GM21529 (cell line): ENCODE data around the gene DYNC1I1.
"Not testable (repeated sequence)": the region's sequence is repeated elsewhere in the genome, so short reads cannot be mapped to it uniquely, and the experiment has no call there.

Source experiments
- ATAC-seq: cut with Tn5 transposase; IDR thresholded peaks from one replicate; pipeline ENCODE4 v1.9.1; 2021; ENCODE audit not compliant: unreplicated experiment

The DYNC1I1 gene

DNA sequence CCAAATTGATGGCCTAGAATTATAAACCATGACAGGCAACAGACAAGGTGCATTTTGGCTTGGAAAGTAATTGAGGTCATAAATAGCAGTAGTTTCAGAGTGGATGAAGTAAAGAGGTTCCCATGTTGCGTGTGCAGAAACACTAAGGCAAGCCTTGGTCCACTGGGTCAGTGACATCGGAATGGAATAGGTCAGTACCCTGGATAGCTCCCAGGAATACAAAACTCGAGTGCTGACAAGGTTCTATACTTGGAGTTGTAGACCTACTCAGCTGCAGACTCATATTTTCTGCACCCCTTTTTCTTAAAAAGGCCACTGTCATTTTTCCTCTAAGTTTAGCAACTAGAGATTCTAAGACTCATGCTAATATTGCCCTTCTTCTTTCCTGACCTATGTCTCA is 132.8 kb downstream of the DYNC1I1 start:
- no peak for ATAC-seq

- no peak for ATAC-seq
Measured at GRCh38 chr7:95906851-95907250, 134.5 kb downstream of the DYNC1I1 start.

GRCh38 chr7:95907337-95907736 is 135.0 kb downstream of the DYNC1I1 start:
- no peak for ATAC-seq

GRCh38 chr7:95908499-95908898 is 136.1 kb downstream of the DYNC1I1 start:
- no peak for ATAC-seq

DNA sequence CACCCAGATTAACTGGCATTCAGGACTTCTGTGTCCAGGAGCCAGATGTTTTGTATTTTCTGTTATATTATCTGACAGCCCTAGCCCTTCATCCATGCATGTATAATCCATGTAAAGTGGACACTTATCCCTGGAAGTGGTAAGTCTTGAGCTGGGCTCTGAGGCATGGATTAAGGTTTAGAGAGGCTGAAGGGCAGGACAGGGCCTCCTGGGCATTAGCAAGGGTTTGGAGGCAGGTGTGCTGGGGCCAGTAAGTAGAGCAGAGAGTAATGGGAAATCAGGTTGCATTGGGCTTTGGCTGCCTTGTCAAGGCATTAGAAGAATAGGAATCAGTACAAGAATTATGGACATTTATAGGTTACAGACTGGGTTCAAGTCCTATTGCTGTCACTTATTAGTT is 138.0 kb downstream of the DYNC1I1 start:
- ATAC-seq = no peak

DNA sequence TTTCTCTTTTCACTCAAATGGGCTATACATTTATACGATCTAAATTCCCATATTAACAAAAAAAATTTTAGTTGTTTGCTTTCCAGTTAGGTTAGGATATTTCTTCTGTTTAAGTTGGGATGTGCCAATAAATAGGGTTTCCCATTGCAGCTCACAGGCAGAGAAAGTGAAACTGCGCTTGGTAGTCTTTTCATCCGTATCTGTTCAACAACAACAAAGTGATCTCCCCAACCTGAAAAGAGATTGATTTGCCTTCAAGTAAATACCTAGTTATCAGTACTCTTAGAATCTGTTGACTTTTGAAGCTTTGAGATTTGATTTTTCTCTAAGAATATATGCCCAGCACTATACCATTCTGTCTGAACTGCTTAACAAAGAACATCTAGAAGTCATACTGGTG is 143.4 kb downstream of the DYNC1I1 start:
- no peak for ATAC-seq

DNA sequence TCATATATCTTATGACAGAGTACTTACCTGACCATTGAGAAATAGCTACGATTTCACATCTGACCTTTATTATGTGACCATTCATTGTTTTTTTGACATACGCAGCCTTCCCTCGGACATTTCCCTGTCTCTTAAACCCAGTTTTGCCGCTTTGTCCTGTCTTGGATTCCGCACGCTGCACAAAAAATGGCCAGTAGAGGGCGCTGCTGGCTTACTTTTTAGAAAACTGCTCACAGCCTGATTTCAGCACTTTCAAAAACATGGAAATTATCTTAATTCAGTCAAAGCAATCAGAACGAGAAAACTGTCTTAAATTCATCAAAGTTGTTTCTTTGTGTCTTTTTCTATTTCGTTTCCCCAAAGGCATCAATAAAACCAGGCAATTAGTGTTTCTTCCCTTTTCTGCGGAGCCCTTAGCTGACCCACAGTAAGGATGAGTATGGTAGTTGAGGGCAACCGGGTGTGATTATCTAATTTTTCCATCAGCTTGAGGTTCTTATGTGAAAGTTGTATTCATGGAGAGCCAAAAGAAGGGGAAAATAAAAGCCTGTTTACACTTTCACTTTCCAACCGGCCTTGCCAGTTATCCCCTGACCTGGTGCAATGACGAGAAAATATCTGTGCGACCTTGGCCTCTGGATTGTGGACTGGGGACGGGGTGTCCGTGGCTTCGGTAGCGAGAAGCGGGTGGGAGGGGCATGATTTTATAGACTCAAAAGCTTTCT is 144.4 kb downstream of the DYNC1I1 start:
- ATAC-seq = peak; percentile 65

DNA sequence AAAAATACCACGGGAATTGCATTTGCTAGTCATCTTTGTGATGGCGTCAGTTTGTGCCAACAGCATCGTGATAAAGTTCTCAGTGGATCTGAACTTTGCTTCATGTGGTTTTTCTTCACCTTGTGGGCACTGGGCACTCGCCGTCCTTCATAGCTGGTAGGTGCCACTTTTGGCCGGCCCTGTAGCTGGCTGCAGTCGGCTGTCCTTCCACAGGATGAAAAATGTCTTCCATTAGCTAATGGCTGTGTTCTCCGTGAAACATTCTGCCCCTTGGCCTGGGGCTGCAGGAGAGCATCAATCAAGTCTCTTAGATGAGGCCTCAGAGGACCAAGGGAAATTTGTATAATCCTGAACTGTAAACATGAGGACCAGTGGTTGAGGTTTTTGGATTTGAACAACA is 145.3 kb downstream of the DYNC1I1 start:
- no peak for ATAC-seq

DNA sequence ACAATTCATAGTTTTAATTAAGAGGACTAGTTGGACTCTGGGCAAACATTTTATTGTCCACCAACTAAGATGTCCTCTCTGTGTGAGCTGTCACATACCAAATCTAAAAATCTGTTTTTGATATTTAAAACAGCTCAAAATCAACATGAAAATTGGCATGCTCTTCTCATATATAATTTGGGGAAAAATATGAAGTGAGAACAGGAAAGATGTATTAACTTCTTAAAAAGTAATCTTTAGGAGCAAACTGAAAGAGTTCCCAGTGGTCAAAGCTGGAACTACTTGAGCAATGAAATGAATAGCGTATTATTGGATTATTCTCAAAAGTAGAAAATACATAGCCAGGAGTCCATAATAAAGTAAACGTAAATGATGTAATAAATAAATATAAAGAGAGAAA is 147.2 kb downstream of the DYNC1I1 start:
- no peak for ATAC-seq

- ATAC-seq = no peak
Measured at GRCh38 chr7:95921543-95921942, 149.2 kb downstream of the DYNC1I1 start.

GRCh38 chr7:95922191-95922590 is 149.8 kb downstream of the DYNC1I1 start:
- ATAC-seq = no peak

- ATAC-seq = no peak
Measured at GRCh38 chr7:95925236-95925635, 152.9 kb downstream of the DYNC1I1 start.

DNA sequence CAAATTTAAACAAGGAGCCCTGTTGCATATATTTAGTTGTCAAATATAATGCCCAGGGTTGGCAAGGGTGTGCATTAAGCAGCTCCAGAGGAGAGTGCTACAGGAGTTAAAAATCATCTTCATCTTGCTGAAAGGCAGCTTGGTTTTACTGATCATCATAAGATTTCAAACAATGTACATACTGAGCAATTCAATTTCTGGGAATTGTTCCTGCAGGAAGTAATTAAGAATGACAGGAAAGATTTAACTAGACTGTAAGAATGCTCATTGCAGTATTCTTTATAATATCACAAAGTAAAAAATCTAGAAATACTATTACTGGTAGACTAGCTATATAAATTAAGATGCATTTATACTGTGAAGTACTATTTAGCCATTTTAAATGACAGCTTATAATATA is 153.6 kb downstream of the DYNC1I1 start:
- no peak for ATAC-seq

DNA sequence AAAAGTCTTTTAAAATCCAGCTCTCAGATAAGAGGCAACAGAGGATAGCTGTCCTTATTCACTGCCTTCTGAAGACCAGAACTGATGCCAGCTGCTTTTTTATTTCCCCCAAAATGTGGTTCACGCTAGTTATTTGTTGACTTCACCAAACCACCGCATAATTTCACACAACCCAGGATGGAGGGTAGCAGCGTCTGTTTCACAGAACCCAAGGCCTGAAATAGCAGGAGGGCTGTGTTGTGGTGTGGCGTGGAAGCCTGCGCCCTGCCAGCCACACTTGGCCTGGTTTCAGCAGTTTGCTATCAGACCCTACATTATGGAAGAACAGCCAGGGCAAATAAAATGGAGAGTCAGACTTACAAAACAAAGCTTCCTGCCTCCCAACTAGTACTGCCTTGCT is 155.4 kb downstream of the DYNC1I1 start:
- no peak for ATAC-seq

- no peak for ATAC-seq
Measured at GRCh38 chr7:95929710-95930280, 157.4 kb downstream of the DYNC1I1 start.

- no peak for ATAC-seq
Measured at GRCh38 chr7:95931460-95932232, 159.3 kb downstream of the DYNC1I1 start.

GRCh38 chr7:95933618-95934017 is 161.3 kb downstream of the DYNC1I1 start:
- ATAC-seq = no peak

DNA sequence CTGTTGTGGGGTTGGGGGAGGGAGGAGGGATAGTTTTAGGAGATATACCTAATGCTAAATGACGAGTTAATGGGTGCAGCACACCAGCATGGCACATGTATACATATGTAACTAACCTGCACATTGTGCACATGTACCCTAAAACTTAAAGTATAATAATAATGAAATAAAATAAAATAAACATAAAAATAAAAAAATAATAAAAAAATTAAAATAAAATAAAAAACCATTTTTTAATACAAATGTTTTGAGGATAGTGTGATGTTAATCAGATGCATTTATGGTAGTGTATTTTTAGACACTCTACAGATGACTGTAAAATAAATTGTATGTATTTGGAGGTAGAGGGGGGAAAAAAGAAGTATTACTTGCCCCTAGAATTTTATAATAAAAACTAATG is 172.5 kb downstream of the DYNC1I1 start:
- ATAC-seq = not testable (repeated sequence)

- no peak for ATAC-seq
Measured at GRCh38 chr7:95950698-95951097, 178.3 kb downstream of the DYNC1I1 start.

DNA sequence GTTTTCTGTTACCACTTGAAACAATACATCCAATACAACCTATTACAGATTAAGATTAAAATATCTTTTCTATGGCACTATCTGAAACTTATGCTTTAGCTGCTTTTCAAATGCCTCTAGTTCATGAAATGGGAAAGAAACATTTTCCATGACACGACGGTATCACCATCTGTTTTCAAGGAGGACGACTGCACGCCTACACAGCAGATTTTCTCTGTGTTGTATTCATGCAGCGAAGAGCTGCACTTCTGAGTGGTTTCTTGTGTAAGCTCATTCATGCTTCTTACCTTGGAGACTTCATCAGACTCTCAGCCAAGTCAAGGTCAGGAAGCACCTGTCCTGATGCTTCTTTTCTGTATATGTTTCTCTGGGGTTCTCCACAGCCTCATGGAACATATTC is 179.2 kb downstream of the DYNC1I1 start:
- no peak for ATAC-seq

GRCh38 chr7:95951997-95952795 is 179.8 kb downstream of the DYNC1I1 start:
- ATAC-seq = no peak
